Ecto neural progenitor cell (in vitro differentiated cells): ENCODE measurements around the gene NACA2.
A peak's percentile ranks its signal among the peaks of the same experiment; 100 is the strongest.
"Not testable (repeated sequence)": the region's sequence is repeated elsewhere in the genome, so short reads cannot be mapped to it uniquely, and the experiment has no call there.

Experiments used
- DNase-seq: peaks from one replicate; pipeline ENCODE4 v3.0.0-alpha.2; 2018; ENCODE audit warnings: low spot score

Gene NACA2

GRCh38 chr17:61591018-61591417 lies at the start of gene NACA2:
NACA2 (minus strand) TSS chr17:61591219; CDS start chr17:61591180, 39 bp downstream.
- no peak for DNase-seq

- no peak for DNase-seq
These were observed 48.8 kb upstream of the NACA2 start for GRCh38 chr17:61639818-61640217.

GRCh38 chr17:61638087-61638486 lies 47.1 kb upstream of the NACA2 start:
- DNase-seq, result no peak

- DNase-seq, result peak; percentile 56
These were observed 45.0 kb upstream of the NACA2 start for GRCh38 chr17:61635913-61636432.

- no peak for DNase-seq
These were observed 44.0 kb upstream of the NACA2 start for GRCh38 chr17:61634942-61635538.

GRCh38 chr17:61634011-61634539 lies 43.1 kb upstream of the NACA2 start:
- DNase-seq, result no peak

- no peak for DNase-seq
These were observed 41.8 kb upstream of the NACA2 start for GRCh38 chr17:61632826-61633225.

GRCh38 chr17:61631800-61632199 lies 40.8 kb upstream of the NACA2 start:
- DNase-seq, result no peak

- not testable (repeated sequence) for DNase-seq
These were observed 37.1 kb upstream of the NACA2 start for GRCh38 chr17:61628158-61628557.

GRCh38 chr17:61627658-61628057 lies 36.6 kb upstream of the NACA2 start:
- DNase-seq, result no peak

- no peak for DNase-seq
These were observed 36.1 kb upstream of the NACA2 start for GRCh38 chr17:61627125-61627524.

- no peak for DNase-seq
These were observed 34.5 kb upstream of the NACA2 start for GRCh38 chr17:61625564-61625963.

- DNase-seq, result no peak
These were observed 33.9 kb upstream of the NACA2 start for GRCh38 chr17:61624951-61625350.

GRCh38 chr17:61621317-61621716 lies 30.3 kb upstream of the NACA2 start:
- DNase-seq, result no peak

- no peak for DNase-seq
These were observed 28.9 kb upstream of the NACA2 start for GRCh38 chr17:61619953-61620352.

GRCh38 chr17:61619493-61619892 lies 28.5 kb upstream of the NACA2 start:
- DNase-seq, result no peak

GRCh38 chr17:61618950-61619349 lies 27.9 kb upstream of the NACA2 start:
- DNase-seq, result no peak

- DNase-seq, result no peak
These were observed 26.3 kb upstream of the NACA2 start for GRCh38 chr17:61617330-61617729.

- DNase-seq, result no peak
These were observed 25.8 kb upstream of the NACA2 start for GRCh38 chr17:61616783-61617182.

GRCh38 chr17:61614219-61614618 lies 23.2 kb upstream of the NACA2 start:
- DNase-seq, result no peak

GRCh38 chr17:61611323-61611722 lies 20.3 kb upstream of the NACA2 start:
- DNase-seq, result no peak

- no peak for DNase-seq
These were observed 14.7 kb upstream of the NACA2 start for GRCh38 chr17:61605692-61606091.

- DNase-seq, result no peak
These were observed 10.3 kb upstream of the NACA2 start for GRCh38 chr17:61601297-61601696.

GRCh38 chr17:61600621-61601020 lies 9.6 kb upstream of the NACA2 start:
- DNase-seq, result no peak
